Measurements from ENCODE around the gene LRP1-AS.
A peak's percentile ranks its signal among the peaks of the same experiment; 100 is the strongest.

DNA sequence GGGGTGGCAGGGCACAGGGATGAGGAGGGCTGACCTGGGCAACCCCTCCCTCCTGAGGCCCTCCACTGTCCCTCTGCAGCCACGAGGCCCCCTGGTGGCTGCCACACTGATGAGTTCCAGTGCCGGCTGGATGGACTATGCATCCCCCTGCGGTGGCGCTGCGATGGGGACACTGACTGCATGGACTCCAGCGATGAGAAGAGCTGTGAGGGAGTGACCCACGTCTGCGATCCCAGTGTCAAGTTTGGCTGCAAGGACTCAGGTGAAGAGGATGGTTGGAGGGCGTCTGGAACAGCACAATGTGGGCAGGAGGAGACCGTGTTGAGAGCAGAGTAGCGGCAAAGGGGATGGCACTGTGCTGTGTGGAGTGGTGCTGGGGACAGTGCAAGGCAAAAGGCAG lies 25.7 kb upstream of the LRP1-AS start:
- TF ChIP-seq, protein P1, sequence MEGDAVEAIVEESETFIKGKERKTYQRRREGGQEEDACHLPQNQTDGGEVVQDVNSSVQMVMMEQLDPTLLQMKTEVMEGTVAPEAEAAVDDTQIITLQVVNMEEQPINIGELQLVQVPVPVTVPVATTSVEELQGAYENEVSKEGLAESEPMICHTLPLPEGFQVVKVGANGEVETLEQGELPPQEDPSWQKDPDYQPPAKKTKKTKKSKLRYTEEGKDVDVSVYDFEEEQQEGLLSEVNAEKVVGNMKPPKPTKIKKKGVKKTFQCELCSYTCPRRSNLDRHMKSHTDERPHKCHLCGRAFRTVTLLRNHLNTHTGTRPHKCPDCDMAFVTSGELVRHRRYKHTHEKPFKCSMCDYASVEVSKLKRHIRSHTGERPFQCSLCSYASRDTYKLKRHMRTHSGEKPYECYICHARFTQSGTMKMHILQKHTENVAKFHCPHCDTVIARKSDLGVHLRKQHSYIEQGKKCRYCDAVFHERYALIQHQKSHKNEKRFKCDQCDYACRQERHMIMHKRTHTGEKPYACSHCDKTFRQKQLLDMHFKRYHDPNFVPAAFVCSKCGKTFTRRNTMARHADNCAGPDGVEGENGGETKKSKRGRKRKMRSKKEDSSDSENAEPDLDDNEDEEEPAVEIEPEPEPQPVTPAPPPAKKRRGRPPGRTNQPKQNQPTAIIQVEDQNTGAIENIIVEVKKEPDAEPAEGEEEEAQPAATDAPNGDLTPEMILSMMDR (IDR thresholded peaks at IDR 0.05; ENCODE audit: borderline replicate concordance, extremely low read depth, low read length, poor library complexity, severe bottlenecking) = peak; percentile 70
- no peak for TF ChIP-seq EZH2 (IDR thresholded peaks at IDR 0.05; ENCODE audit: borderline replicate concordance, low read depth, low read length, severe bottlenecking)

Data from DND-41 (cell line).